ENCODE measurements around the gene WFDC1.
"Not testable (repeated sequence)": the region's sequence is repeated elsewhere in the genome, so short reads cannot be mapped to it uniquely, and the experiment has no call there.

Gene WFDC1

GRCh38 chr16:84326545-84326944 lies 31.9 kb downstream of the WFDC1 start:
- H3K27me3 ChIP-seq (ENCODE audit: control insufficient read depth, insufficient read depth, low read length), result no peaks in the 10 kb centered on the region
- H3K36me3 ChIP-seq (ENCODE audit: control insufficient read depth, insufficient read depth, low read length), result peaks cover 7% of the 10 kb centered on the region
- H3K27ac ChIP-seq (ENCODE audit: low read depth, low read length), result no peak overlapping the region
- H3K4me3 ChIP-seq (ENCODE audit: low read length), result no peak overlapping the region
- H3K9ac ChIP-seq (ENCODE audit: low read length), result no peak overlapping the region
- H3K4me1 ChIP-seq (ENCODE audit: control insufficient read depth, insufficient read depth, low read length), result no peaks in the 10 kb centered on the region

GRCh38 chr16:84327926-84328505 lies 33.3 kb downstream of the WFDC1 start:
- H3K27ac ChIP-seq (ENCODE audit: low read depth, low read length), result no peak overlapping the region
- H3K4me3 ChIP-seq (ENCODE audit: low read length), result no peak overlapping the region
- H3K27me3 ChIP-seq (ENCODE audit: control insufficient read depth, insufficient read depth, low read length), result no peaks in the 10 kb centered on the region
- no peaks in the 10 kb centered on the region for H3K4me1 ChIP-seq (ENCODE audit: control insufficient read depth, insufficient read depth, low read length)
- H3K36me3 ChIP-seq (ENCODE audit: control insufficient read depth, insufficient read depth, low read length), result peaks cover 7% of the 10 kb centered on the region
- H3K9ac ChIP-seq (ENCODE audit: low read length), result no peak overlapping the region

GRCh38 chr16:84329016-84329415 lies 34.3 kb downstream of the WFDC1 start:
- Histone ChIP-seq H3K27ac (ENCODE audit: low read depth, low read length) (no peak overlapping the region), H3K27me3 (ENCODE audit: control insufficient read depth, insufficient read depth, low read length) (no peaks in the 10 kb centered on the region), H3K4me1 (ENCODE audit: control insufficient read depth, insufficient read depth, low read length) (no peaks in the 10 kb centered on the region), H3K4me3 (ENCODE audit: low read length) (no peak overlapping the region), H3K36me3 (ENCODE audit: control insufficient read depth, insufficient read depth, low read length) (peaks cover 7% of the 10 kb centered on the region), H3K9ac (ENCODE audit: low read length) (no peak overlapping the region)

GRCh38 chr16:84329843-84330684 lies 35.4 kb downstream of the WFDC1 start:
- H3K4me1 ChIP-seq (ENCODE audit: control insufficient read depth, insufficient read depth, low read length), result no peaks in the 10 kb centered on the region
- no peak overlapping the region for H3K27ac ChIP-seq (ENCODE audit: low read depth, low read length)
- H3K9ac ChIP-seq (ENCODE audit: low read length), result no peak overlapping the region
- no peak overlapping the region for H3K4me3 ChIP-seq (ENCODE audit: low read length)
- peaks cover 6% of the 10 kb centered on the region for H3K36me3 ChIP-seq (ENCODE audit: control insufficient read depth, insufficient read depth, low read length)
- H3K27me3 ChIP-seq (ENCODE audit: control insufficient read depth, insufficient read depth, low read length), result no peaks in the 10 kb centered on the region

GRCh38 chr16:84330685-84331050 lies 36.0 kb downstream of the WFDC1 start:
- Histone ChIP-seq H3K4me3 (ENCODE audit: low read length) (no peak overlapping the region), H3K9ac (ENCODE audit: low read length) (no peak overlapping the region), H3K4me1 (ENCODE audit: control insufficient read depth, insufficient read depth, low read length) (no peaks in the 10 kb centered on the region), H3K27me3 (ENCODE audit: control insufficient read depth, insufficient read depth, low read length) (no peaks in the 10 kb centered on the region), H3K36me3 (ENCODE audit: control insufficient read depth, insufficient read depth, low read length) (peaks cover 6% of the 10 kb centered on the region), H3K27ac (ENCODE audit: low read depth, low read length) (no peak overlapping the region)

- H3K4me3 ChIP-seq (ENCODE audit: low read length), result no peak overlapping the region
- H3K9ac ChIP-seq (ENCODE audit: low read length), result no peak overlapping the region
- peaks cover 2% of the 10 kb centered on the region for H3K36me3 ChIP-seq (ENCODE audit: control insufficient read depth, insufficient read depth, low read length)
- no peaks in the 10 kb centered on the region for H3K27me3 ChIP-seq (ENCODE audit: control insufficient read depth, insufficient read depth, low read length)
- no peaks in the 10 kb centered on the region for H3K4me1 ChIP-seq (ENCODE audit: control insufficient read depth, insufficient read depth, low read length)
- no peak overlapping the region for H3K27ac ChIP-seq (ENCODE audit: low read depth, low read length)
These were observed 37.5 kb downstream of the WFDC1 start for GRCh38 chr16:84331998-84332780.

GRCh38 chr16:84332975-84333684 lies 38.5 kb downstream of the WFDC1 start:
- Histone ChIP-seq H3K4me3 (ENCODE audit: low read length) (no peak overlapping the region), H3K27ac (ENCODE audit: low read depth, low read length) (no peak overlapping the region), H3K36me3 (ENCODE audit: control insufficient read depth, insufficient read depth, low read length) (no peaks in the 10 kb centered on the region), H3K27me3 (ENCODE audit: control insufficient read depth, insufficient read depth, low read length) (no peaks in the 10 kb centered on the region), H3K4me1 (ENCODE audit: control insufficient read depth, insufficient read depth, low read length) (no peaks in the 10 kb centered on the region), H3K9ac (ENCODE audit: low read length) (no peak overlapping the region)

GRCh38 chr16:84334058-84334457 lies 39.4 kb downstream of the WFDC1 start:
- Histone ChIP-seq H3K9ac (ENCODE audit: low read length) (no peak overlapping the region), H3K27me3 (ENCODE audit: control insufficient read depth, insufficient read depth, low read length) (no peaks in the 10 kb centered on the region), H3K4me1 (ENCODE audit: control insufficient read depth, insufficient read depth, low read length) (no peaks in the 10 kb centered on the region), H3K36me3 (ENCODE audit: control insufficient read depth, insufficient read depth, low read length) (no peaks in the 10 kb centered on the region), H3K27ac (ENCODE audit: low read depth, low read length) (no peak overlapping the region), H3K4me3 (ENCODE audit: low read length) (no peak overlapping the region)

GRCh38 chr16:84334482-84334881 lies 39.8 kb downstream of the WFDC1 start:
- H3K4me1 ChIP-seq (ENCODE audit: control insufficient read depth, insufficient read depth, low read length), result no peaks in the 10 kb centered on the region
- no peak overlapping the region for H3K9ac ChIP-seq (ENCODE audit: low read length)
- no peaks in the 10 kb centered on the region for H3K36me3 ChIP-seq (ENCODE audit: control insufficient read depth, insufficient read depth, low read length)
- no peak overlapping the region for H3K27ac ChIP-seq (ENCODE audit: low read depth, low read length)
- no peaks in the 10 kb centered on the region for H3K27me3 ChIP-seq (ENCODE audit: control insufficient read depth, insufficient read depth, low read length)
- no peak overlapping the region for H3K4me3 ChIP-seq (ENCODE audit: low read length)

- H3K27me3 ChIP-seq (ENCODE audit: control insufficient read depth, insufficient read depth, low read length); H3K4me3 ChIP-seq (ENCODE audit: low read length); H3K4me1 ChIP-seq (ENCODE audit: control insufficient read depth, insufficient read depth, low read length); H3K27ac ChIP-seq (ENCODE audit: low read depth, low read length); H3K36me3 ChIP-seq (ENCODE audit: control insufficient read depth, insufficient read depth, low read length); H3K9ac ChIP-seq (ENCODE audit: low read length): not testable (repeated sequence)
These were observed 42.6 kb downstream of the WFDC1 start for GRCh38 chr16:84337236-84337635.

GRCh38 chr16:84339311-84339710 lies 44.6 kb downstream of the WFDC1 start:
- Histone ChIP-seq H3K4me1 (ENCODE audit: control insufficient read depth, insufficient read depth, low read length) (no peaks in the 10 kb centered on the region), H3K36me3 (ENCODE audit: control insufficient read depth, insufficient read depth, low read length) (no peaks in the 10 kb centered on the region), H3K27ac (ENCODE audit: low read depth, low read length) (no peak overlapping the region), H3K4me3 (ENCODE audit: low read length) (no peak overlapping the region), H3K27me3 (ENCODE audit: control insufficient read depth, insufficient read depth, low read length) (no peaks in the 10 kb centered on the region), H3K9ac (ENCODE audit: low read length) (no peak overlapping the region)

GRCh38 chr16:84339766-84340165 lies 45.1 kb downstream of the WFDC1 start:
- no peak overlapping the region for H3K9ac ChIP-seq (ENCODE audit: low read length)
- no peaks in the 10 kb centered on the region for H3K4me1 ChIP-seq (ENCODE audit: control insufficient read depth, insufficient read depth, low read length)
- H3K27me3 ChIP-seq (ENCODE audit: control insufficient read depth, insufficient read depth, low read length), result no peaks in the 10 kb centered on the region
- no peaks in the 10 kb centered on the region for H3K36me3 ChIP-seq (ENCODE audit: control insufficient read depth, insufficient read depth, low read length)
- H3K27ac ChIP-seq (ENCODE audit: low read depth, low read length), result no peak overlapping the region
- H3K4me3 ChIP-seq (ENCODE audit: low read length), result no peak overlapping the region

Data from rectal smooth muscle tissue (tissue), 1 donor.